NCI-H2196 treated with DMSO at 0.1 percent for 48 hours (cell line): Measurements from ENCODE around the gene CADPS.

Source experiments
- DNase-seq: peaks from one replicate; lab custom pipeline; 2025; ENCODE audit not compliant: unreplicated experiment; lab: John Stamatoyannopoulos, UW

CADPS gene

DNA sequence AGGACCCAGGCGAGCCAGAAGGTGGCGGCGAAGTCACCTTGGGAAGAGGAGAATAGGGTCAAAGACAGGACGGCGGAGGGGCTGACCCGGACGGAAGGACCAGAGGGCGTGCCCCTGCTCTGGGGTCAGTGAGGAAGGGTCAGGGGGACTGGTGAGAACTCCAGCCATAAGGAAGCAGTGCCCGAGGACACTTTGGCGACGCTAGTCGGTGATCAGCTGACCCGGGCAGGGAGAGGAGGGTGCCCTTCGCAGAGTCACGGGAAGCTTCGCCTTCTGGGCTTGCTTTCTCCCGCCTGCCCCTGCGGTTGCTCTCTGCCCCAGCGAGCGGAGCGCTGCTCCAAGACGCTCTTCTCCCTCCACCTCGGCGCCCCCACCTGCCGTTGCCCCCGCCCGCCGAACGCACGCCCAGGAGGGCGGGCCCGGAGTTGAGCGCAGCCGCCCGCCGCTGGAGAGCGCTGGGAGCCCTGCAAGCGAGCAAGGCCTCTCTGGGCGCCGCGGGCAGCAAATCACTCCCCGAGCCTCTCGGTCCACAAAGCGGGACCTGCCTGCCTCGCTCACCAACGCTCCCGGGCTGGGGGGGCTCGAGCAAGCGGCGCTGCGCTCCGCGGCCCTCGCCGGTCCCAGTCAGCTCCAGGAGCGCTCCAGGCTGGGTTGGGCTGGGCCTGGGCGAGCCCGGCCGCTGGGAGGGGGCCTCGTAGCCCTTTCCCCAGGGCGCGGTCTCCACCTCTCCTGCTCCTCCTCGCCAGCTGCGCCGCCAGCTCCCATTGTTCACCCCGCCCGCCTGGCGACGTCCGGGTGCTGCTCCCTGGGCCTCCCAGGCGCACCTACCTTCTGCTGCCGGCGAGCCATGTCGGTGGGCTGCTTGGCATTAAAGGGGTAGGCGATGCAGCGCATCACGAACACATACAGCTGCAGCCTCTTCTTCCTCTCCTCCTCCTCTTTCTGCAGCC is 1.2 kb downstream of the CADPS start:
- no peak for DNase-seq

DNA sequence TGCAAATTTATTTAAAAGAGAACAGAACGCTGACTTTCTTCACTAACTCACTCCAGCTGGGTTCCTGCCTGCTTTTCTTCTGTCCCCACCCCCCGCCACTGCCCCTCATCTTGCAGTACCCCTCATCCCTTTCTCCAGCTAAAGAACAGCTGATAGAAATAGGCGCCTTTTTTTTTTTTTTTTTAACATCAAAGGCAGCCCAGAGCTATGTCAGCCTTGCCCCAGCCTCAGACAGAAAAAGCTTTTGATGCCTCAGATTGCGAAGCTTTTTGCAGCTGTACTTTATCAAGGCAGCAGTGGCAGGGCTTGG is 1.8 kb downstream of the CADPS start:
- DNase-seq = no peak

- no peak for DNase-seq
These were observed 2.9 kb downstream of the CADPS start for GRCh38 chr3:62872318-62872717.

DNA sequence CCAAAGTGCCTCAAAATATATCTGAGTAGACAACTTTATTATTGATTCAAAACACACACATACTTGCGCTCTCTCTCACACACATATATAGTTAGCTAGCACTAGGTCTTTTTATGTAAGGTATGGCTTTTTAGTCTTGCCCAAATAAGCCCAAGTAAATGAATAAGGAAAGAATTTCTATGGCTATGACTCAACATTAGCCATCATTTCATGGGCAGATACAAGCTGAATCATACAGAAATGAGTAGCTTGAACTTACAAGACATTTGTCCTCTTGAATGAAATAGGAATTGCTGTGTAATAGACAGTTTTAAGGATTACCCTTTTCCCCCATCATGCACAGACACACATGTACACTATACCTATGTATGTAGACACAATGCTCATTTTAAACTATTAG is 4.9 kb downstream of the CADPS start:
- no peak for DNase-seq

DNA sequence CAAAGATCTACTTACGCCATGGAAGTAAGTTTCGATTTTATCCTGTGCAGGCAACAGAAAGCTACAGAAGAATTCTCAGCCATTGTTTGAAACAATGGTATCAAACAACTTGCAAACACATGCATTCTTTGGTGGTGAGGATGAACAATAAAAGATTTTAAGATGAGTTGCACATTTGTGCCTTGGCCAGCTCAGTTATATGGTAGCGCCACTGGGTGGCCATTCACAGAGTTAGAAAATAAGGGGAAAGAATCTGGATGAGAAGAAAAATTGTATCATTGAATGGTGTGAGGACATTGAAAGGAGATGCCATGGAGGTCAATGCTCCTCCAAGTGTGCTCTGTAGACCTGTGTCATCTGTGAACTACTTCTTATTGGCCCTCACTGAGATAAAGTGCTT is 11.6 kb downstream of the CADPS start:
- no peak for DNase-seq

- no peak for DNase-seq
These were observed 15.9 kb downstream of the CADPS start for GRCh38 chr3:62859203-62859791.

GRCh38 chr3:62845996-62846395 is 29.2 kb downstream of the CADPS start:
- DNase-seq = no peak

GRCh38 chr3:62843508-62843907 is 31.7 kb downstream of the CADPS start:
- DNase-seq = no peak

DNA sequence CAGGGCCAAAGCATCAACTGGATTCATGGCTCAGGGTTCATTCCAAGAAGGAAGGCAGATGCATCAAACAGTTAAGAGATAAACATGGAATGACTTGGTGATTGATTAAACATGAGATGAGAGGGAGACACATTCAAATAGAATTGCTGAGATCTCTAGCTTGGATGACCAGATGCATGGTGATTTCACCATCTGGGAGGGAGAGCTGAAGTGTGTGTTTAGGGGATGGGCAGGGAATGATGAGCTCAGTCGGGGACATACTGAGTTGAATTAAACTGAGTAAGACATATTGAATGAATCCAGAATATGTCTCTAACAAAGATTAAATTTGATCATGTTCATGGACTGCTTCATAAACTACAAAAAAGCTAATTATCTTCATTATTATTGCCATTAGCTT is 35.5 kb downstream of the CADPS start:
- DNase-seq = no peak

- no peak for DNase-seq
These were observed 38.0 kb downstream of the CADPS start for GRCh38 chr3:62837145-62837787.

DNA sequence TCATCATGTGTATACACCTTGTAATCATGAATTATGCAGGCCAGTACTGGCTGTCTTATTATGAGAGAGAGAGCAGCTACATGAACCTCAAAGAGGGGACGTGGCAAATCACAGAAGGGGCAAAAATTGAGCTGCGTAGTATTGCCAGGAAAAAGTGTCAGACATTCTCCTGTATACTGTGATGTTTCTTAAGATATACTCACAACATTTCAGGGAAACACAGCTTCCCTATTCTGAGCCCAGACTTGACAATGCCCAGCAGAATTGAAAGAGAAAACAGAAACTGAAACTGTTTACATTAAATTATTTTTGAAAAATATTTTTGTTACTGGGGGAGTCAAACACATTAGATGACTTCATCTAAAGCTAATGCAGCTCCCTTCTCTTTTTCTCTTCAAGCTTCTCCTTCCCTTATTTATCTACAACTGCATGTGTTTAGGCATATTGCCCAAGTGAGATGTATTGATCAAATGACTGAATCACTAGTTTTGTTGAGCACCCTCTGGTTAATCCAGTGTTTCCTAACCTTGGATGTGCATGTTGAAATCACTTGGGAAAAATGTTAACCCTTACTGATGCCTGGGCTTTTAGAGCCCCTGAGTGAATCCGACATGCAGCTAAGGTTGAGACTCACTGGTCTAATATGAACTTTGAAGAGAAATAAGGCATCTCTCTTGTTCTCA is 39.5 kb downstream of the CADPS start:
- DNase-seq = no peak

GRCh38 chr3:62833538-62833937 is 41.7 kb downstream of the CADPS start:
- no peak for DNase-seq

GRCh38 chr3:62832553-62832952 is 42.7 kb downstream of the CADPS start:
- no peak for DNase-seq

GRCh38 chr3:62830727-62831322 is 44.4 kb downstream of the CADPS start:
- no peak for DNase-seq

DNA sequence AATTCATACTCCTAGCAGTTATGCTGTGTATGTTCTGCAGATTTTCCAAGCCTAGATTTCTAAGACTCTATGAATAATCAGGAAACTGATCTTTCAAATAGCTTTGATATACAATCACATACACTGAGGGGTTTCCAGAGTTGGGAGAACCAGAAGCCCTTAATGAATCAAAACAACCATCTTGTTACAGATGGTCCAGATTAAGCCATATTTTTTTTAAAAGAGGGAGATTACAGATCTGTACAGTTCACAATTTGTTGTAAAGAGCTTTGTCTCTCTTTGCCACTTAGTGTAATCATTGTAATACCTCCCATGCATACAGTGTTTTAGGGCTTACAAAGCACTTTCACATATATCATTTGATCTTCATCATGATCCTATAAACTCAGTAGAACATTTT is 47.7 kb downstream of the CADPS start:
- no peak for DNase-seq

DNA sequence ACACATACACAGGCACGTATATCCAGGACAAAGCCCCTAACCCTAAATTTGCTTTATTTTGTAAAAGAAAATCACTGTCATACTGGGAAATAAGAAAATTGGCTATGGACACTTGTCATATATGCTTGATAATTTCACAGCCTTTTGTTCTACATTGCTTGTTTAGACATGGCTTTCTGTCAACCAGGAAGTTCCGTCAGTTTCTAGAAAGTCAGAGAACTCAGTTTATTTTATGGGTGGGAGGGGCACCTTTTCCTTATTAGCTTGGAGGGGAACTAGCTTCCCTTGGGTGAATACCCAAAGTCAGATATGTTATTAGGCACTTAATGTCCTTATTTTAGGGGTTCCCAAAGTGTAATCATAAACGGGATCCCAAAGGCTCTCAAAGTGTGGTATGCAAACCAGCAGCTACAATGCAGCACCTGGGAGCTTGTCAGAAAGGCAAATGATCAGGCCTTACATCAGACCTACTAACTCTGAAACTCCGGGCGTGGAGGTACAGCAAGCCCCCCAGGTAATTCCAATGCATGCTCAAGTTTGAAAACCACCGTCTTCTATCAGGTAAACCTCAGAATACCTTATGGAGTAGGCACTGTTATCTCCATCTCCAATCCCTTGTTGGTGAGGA is 50.1 kb downstream of the CADPS start:
- no peak for DNase-seq

DNA sequence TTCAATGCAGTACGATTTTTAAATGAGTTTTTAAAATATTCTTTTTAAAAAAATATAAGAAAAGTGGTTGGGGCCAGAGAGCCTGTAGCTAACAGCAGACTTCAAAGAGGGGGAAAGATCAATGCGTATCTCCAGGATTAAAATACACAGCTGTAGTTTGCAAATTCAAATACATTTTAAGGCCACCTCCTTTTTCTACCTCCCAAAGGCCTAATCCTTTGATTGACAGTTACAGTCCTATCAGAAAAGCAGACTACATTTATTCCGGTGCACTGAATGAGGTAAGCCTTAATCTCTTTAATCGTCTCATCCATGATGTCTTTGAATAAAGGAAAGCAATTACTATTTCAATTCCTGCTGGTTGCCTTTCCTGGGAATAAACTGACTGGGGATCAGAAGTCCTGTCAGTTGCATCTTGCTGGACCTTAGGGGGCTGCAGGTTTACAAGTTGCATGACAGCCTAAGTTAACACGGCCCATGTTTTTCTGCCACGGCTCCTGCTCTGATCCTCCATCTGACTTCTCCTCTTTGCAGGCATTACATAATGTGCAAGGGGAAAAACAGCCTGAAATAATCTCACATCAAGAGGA is 51.7 kb downstream of the CADPS start:
- DNase-seq = no peak

- DNase-seq = no peak
These were observed 52.3 kb downstream of the CADPS start for GRCh38 chr3:62822905-62823304.

DNA sequence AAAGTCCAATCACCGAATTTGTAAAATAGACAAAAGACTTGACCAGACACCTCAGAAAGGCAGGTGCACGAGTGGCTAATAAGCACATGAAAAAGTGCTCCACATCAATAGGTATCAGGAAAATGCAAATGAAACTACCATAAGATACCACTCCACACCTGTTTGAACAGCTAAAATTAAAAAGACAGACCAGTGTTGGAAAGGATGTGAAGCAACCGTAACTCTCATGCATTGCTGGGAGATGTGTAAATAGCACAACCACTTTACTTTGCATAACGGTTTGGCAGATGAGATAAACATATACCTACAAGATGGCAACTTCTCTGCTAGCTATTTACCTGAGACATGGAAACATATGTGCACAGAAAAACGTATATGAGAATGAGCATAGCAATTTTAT is 56.9 kb downstream of the CADPS start:
- DNase-seq = no peak

- DNase-seq = no peak
These were observed 57.5 kb downstream of the CADPS start for GRCh38 chr3:62817678-62818077.
